SH-SY5Y (cell line): Measurements from ENCODE around the gene TRMT11.
A peak's percentile ranks its signal among the peaks of the same experiment; 100 is the strongest.

Experiments used
- GATA2 ChIP-seq: IDR thresholded peaks from 2 replicates; pipeline ENCODE4 v1.6.1; 2011; ENCODE audit warnings: mild to moderate bottlenecking, low read depth, low read length
- GATA3 ChIP-seq: IDR thresholded peaks from 2 replicates; pipeline ENCODE4 v1.6.1; 2011; ENCODE audit warnings: low read depth, mild to moderate bottlenecking, low read length, moderate library complexity

GRCh38 chr6:126054258-126054702, 67.9 kb downstream of the TRMT11 start:
- TF ChIP-seq GATA2 (peak; percentile 98), GATA3 (peak; percentile 84)
